Panc1 (cell line): ENCODE measurements around the gene SYCN. TPM values are rescaled to one million over a fixed set of nuclear protein-coding genes. Genes with fewer than 3 reads are reported as not detected.

ENCODE experiments used
- ATAC-seq: fragments of 200-7000 bp; cut with Tn5 transposase; 2 replicates; pipeline ENCODE4 v1.9.1; 2020; ENCODE audit warnings: mild to moderate bottlenecking, moderate library complexity
- BruUV-seq: library from RNA; stranded (reverse); fragments of 400-500 nt; replicated peaks from 2 replicates; lab custom pipeline; 2021; lab: Mats Ljungman, UMichigan
- CTCF ChIA-PET: fragments of 300-600 bp; sonication (Branson Sonifier 250); formaldehyde crosslinking; loops from one replicate; lab custom pipeline; 2022; ENCODE audit warnings: antibody characterized with exemption; lab: Charles Lee
- POLR2A ChIA-PET: fragments of 300-600 bp; sonication (Branson Sonifier 250); formaldehyde crosslinking; loops from one replicate; lab custom pipeline; 2022; ENCODE audit warnings: antibody characterized with exemption; lab: Charles Lee
- DNase-seq: peaks from one replicate; pipeline ENCODE4 v3.0.0-alpha.2; 2010; ENCODE audit warnings: low read depth, low spot score
- H3K27ac ChIP-seq: 2 replicates; pipeline ENCODE4 v1.5.1; 2011; ENCODE audit warnings: mild to moderate bottlenecking, low read length, inconsistent platforms
- H3K27me3 ChIP-seq: fragments of 200-500 bp; sonication (Bioruptor generic); 2 replicates; pipeline ENCODE4 v1.6.0; 2014; ENCODE audit warnings: low read length, inconsistent platforms; ENCODE audit not compliant: control insufficient read depth, insufficient read depth
- H3K36me3 ChIP-seq: fragments of 200-500 bp; sonication (Bioruptor generic); 2 replicates; pipeline ENCODE4 v1.5.1; 2014; ENCODE audit warnings: inconsistent platforms, mild to moderate bottlenecking, low read length, moderate library complexity; ENCODE audit not compliant: control insufficient read depth, insufficient read depth
- H3K4me1 ChIP-seq: 2 replicates; pipeline ENCODE4 v1.5.1; 2011; ENCODE audit warnings: inconsistent platforms, mild to moderate bottlenecking, low read length, moderate library complexity; ENCODE audit not compliant: control insufficient read depth, insufficient read depth
- H3K4me3 ChIP-seq, 2 experiments: 2 replicates each; pipeline ENCODE4 v1.5.1; 2011 to 2012; ENCODE audit warnings: low read depth in 2 of 2, low read length in 2 of 2, mild to moderate bottlenecking in 2 of 2, inconsistent platforms in 1 of 2, moderate library complexity in 1 of 2
- H3K9me3 ChIP-seq: fragments of 200-500 bp; sonication (Bioruptor generic); 2 replicates; pipeline ENCODE4 v1.5.1; 2014; ENCODE audit warnings: low read depth, mild to moderate bottlenecking, inconsistent platforms, low read length, moderate library complexity; ENCODE audit not compliant: control insufficient read depth, insufficient read depth
- POLR2AphosphoS5 ChIP-seq: IDR thresholded peaks from 2 replicates; pipeline ENCODE4 v1.6.1; 2012; ENCODE audit warnings: mild to moderate bottlenecking, low read depth, low read length, moderate library complexity
- REST ChIP-seq, 2 experiments: IDR thresholded peaks; 2 replicates each; pipeline ENCODE4 v1.6.1; 2011 to 2012; ENCODE audit warnings: low read depth in 2 of 2, control low read depth in 1 of 2, low read length in 1 of 2, mild to moderate bottlenecking in 1 of 2, moderate library complexity in 1 of 2; ENCODE audit not compliant: insufficient read depth in 1 of 2
- SIN3A ChIP-seq: IDR thresholded peaks from 2 replicates; pipeline ENCODE4 v1.6.1; 2012; ENCODE audit warnings: low read depth, mild to moderate bottlenecking, low read length, moderate library complexity, borderline replicate concordance; ENCODE audit not compliant: insufficient read depth
- TCF7L2 ChIP-seq: IDR thresholded peaks from 2 replicates; pipeline ENCODE4 v1.6.1; 2011; ENCODE audit warnings: mild to moderate bottlenecking, low read depth, low read length, inconsistent platforms
- in situ Hi-C: cut with HindIII; loops from 2 replicates; pipeline ENCODE4 v1.10.0; 2016; ENCODE audit warnings: low sequenced_read_pairs, low pct_unique_long_range_greater_than_20kb
- intact Hi-C: fragments of 100-400 bp; cut with micrococcal nuclease; formaldehyde crosslinking; loops from one replicate; pipeline ENCODE4 v1.10.0; 2022; ENCODE audit not compliant: unreplicated experiment
- total RNA-seq: library from RNA; stranded (reverse); gene quantifications from one replicate; pipeline ENCODE4 v1.2.1, GENCODE V29; 2021; ENCODE audit not compliant: unreplicated experiment
- TF ChIP-seq, protein P1 (sequence below): fragments of 450-650 bp; IDR thresholded peaks from 2 replicates; pipeline ENCODE4 v1.5.1; 2017; ENCODE audit warnings: mild to moderate bottlenecking

Gene SYCN
- total RNA-seq, 1 experiment from 2014 or later = 0.33 TPM

DNA sequence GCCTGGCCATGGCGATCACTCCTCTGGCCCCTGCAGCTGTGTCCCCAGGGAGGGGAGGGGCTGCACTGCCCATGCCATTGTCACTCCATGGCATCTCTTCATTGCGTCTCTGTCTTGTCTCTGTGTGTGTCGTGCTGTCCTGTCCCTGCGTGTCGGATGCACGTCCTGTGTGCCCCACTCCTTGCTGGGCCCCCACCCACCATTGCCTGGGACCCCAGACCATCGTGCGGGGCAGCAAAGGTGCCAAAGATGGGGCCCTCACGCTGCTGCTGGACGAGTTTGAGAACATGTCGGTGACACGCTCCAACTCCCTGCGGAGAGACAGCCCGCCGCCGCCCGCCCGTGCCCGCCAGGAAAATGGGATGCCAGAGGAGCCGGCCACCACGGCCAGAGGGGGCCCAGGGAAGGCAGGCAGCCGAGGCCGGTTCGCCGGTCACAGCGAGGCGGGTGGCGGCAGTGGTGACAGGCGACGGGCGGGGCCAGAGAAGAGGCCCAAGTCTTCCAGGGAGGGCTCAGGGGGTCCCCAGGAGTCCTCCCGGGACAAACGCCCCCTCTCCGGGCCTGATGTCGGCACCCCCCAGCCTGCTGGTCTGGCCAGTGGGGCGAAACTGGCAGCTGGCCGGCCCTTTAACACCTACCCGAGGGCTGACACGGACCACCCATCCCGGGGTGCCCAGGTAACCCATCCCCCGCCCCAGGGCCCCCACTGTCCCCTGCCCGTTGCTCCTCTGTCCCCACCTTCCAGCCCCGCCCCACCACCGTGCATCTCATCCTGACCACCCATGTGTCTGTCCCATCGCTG is 31.2 kb downstream of the SYCN start:
- no peak overlapping the region for H3K4me3 ChIP-seq
- H3K36me3 ChIP-seq = peaks cover 24% of the 10 kb centered on the region; the same call in 1 of the 2 replicates
- in situ Hi-C loops (loop anchor here (10.0 kb wide), 1 partner anchor 58 kb away; no protein-coding TSS in a partner anchor), intact Hi-C loops (no loop called here)
- CTCF ChIA-PET = interaction anchor here (1.6 kb wide), 1 partner anchor 121 kb away, joined by 4 read pairs; no protein-coding TSS in a partner anchor
- H3K27me3 ChIP-seq = no peaks in the 10 kb centered on the region
- no peaks in the 10 kb centered on the region for H3K9me3 ChIP-seq
- ATAC-seq (no peak), DNase-seq (no peak)
- H3K4me1 ChIP-seq = peaks cover 12% of the 10 kb centered on the region
- TF ChIP-seq, protein P1, sequence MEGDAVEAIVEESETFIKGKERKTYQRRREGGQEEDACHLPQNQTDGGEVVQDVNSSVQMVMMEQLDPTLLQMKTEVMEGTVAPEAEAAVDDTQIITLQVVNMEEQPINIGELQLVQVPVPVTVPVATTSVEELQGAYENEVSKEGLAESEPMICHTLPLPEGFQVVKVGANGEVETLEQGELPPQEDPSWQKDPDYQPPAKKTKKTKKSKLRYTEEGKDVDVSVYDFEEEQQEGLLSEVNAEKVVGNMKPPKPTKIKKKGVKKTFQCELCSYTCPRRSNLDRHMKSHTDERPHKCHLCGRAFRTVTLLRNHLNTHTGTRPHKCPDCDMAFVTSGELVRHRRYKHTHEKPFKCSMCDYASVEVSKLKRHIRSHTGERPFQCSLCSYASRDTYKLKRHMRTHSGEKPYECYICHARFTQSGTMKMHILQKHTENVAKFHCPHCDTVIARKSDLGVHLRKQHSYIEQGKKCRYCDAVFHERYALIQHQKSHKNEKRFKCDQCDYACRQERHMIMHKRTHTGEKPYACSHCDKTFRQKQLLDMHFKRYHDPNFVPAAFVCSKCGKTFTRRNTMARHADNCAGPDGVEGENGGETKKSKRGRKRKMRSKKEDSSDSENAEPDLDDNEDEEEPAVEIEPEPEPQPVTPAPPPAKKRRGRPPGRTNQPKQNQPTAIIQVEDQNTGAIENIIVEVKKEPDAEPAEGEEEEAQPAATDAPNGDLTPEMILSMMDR = no peak
- no peak for TF ChIP-seq POLR2AphosphoS5
- no peak overlapping the region for H3K27ac ChIP-seq
- BruUV-seq = TSS peak; percentile 44
- POLR2A ChIA-PET = interaction anchor here (0.6 to 0.7 kb wide), 2 partner anchors 36 to 624 kb away, joined by 6 to 21 read pairs; no protein-coding TSS in a partner anchor

DNA sequence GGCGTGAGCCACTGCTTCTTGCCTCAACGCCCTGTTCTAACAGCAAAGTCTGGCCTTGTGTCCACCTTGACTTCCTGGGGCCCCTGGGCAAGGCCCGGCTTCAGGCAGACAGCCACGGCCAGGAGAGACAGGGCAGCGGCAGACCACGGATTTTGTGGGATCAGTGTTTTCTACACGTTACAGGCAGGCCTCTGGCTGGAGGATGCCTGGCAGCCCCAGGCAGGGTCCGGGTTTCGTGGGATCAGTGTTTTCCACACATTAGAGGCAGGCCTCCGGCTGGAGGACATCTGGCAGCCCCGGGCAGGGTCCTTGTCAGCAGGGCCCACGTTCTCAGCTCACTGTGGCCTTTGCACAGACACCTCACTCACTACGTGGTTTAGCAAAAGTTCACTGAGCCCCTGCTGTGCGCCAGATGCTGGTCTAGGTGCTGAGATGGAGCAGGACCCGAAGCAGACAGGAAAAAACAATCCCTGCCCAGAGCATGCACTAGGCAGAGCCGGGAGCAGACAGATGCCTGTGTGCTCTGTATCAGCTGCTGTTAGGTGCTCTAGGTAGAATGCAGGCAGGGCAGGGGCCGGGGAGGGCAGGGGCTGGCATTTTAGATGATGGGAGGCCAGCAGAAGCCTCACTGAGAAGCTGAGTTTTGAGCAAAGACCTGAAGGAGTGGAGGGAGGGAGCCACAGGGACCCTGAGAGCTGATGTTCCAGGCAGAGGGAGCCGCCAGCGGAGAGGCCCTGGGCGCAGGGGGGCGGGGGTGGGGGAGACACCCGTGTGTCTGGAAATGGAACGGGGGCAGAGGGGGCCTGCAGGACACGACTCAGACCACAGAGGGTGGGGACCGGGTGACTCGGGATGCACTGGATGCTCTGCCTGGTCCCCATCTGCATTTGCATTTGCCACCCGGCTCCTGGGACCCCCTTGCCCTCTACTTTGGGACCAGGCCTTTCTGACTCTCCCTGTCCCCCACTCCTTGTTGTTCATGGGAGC is 32.3 kb downstream of the SYCN start:
- H3K36me3 ChIP-seq = peaks cover 16% of the 10 kb centered on the region; the same call in 1 of the 2 replicates
- intact Hi-C loops (no loop called here), in situ Hi-C loops (loop anchor here (10.0 kb wide), 1 partner anchor 57 kb away; no protein-coding TSS in a partner anchor)
- TF ChIP-seq REST (IDR thresholded peaks at IDR 0.05; ENCODE audit: insufficient read depth in 1 of 2, low read depth in 2 of 2, low read length in 1 of 2) (no peak), POLR2AphosphoS5 (no peak), TCF7L2 (no peak), SIN3A (no peak)
- TF ChIP-seq, protein P1 = no peak
- CTCF ChIA-PET = interaction anchor here (0.6 to 0.7 kb wide), 2 partner anchors 109 to 584 kb away, joined by 6 to 10 read pairs; no protein-coding TSS in a partner anchor
- no peak overlapping the region for H3K4me3 ChIP-seq
- H3K27ac ChIP-seq = no peak overlapping the region
- ATAC-seq (peak; percentile 9; the same call in 1 of the 2 replicates), DNase-seq (no peak)
- POLR2A ChIA-PET = no interaction called here
- H3K9me3 ChIP-seq = no peaks in the 10 kb centered on the region
- peaks cover 20% of the 10 kb centered on the region for H3K4me1 ChIP-seq
- H3K27me3 ChIP-seq = no peaks in the 10 kb centered on the region
- BruUV-seq = no TSS peak
